ENCODE measurements around the gene SOS2.

DNA sequence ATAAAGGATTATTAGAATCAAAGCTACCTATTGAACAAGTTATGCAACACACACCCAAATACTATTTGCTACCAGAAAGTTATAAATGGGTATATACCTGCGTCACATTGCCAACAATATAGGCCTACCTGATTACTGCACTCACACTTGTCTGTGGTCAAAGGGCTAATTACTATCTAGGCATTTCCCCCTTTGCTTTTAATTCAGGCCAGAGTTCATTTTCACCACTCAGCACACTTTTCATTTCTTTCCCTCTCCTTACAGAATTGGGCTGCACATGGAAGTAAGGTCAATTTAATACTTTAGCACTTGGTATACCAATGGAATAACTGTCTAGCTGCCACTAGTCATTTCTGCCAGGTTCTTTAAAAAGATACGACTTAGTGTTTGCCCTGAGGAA is 1.7 kb downstream of the SOS2 start:
- TF ChIP-seq, protein P1, sequence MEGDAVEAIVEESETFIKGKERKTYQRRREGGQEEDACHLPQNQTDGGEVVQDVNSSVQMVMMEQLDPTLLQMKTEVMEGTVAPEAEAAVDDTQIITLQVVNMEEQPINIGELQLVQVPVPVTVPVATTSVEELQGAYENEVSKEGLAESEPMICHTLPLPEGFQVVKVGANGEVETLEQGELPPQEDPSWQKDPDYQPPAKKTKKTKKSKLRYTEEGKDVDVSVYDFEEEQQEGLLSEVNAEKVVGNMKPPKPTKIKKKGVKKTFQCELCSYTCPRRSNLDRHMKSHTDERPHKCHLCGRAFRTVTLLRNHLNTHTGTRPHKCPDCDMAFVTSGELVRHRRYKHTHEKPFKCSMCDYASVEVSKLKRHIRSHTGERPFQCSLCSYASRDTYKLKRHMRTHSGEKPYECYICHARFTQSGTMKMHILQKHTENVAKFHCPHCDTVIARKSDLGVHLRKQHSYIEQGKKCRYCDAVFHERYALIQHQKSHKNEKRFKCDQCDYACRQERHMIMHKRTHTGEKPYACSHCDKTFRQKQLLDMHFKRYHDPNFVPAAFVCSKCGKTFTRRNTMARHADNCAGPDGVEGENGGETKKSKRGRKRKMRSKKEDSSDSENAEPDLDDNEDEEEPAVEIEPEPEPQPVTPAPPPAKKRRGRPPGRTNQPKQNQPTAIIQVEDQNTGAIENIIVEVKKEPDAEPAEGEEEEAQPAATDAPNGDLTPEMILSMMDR (IDR thresholded peaks at IDR 0.05): no peak
- no peak for TF ChIP-seq POLR2A (IDR thresholded peaks at IDR 0.05)
